ENCODE measurements around the gene KDM4C.

Gene KDM4C

DNA sequence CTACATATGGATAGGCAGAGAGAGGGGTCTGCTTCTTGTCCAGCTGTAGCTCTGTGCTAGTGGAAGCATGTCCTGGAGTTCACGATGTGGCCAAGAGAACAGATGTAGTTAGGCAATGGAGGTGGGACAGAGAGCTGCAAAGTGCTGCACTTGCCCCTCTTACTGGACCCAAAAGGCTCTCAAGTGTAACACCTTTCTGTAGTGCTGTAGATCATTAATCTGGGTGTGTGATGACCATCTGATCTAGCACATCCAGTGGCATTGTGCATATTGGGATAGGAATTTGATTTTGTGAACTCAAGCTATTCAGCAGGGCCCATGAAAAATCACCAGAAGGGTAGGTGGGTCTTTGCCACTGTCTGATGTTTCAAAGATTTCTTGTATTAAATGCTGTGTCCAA is 151.4 kb downstream of the KDM4C start:
- no peak for DNase-seq

DNA sequence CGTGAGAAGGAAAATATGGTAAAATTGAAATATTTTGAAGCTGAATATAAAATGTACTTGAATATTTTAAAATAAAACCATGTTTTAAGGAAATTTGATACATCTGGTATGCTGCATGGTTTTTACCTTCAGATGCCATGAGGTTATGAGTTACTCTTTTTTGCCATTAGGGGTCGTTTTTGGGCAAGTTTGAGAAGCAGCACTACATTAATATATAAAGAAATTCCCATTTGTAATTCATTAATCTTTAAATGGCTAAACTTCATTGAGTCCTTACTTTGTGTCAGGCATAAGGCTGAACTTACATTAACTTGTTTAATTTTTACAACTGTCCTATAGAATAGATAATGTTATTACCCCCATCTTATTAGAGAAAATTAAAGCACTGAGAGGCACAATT is 152.3 kb downstream of the KDM4C start:
- no peak for DNase-seq

DNA sequence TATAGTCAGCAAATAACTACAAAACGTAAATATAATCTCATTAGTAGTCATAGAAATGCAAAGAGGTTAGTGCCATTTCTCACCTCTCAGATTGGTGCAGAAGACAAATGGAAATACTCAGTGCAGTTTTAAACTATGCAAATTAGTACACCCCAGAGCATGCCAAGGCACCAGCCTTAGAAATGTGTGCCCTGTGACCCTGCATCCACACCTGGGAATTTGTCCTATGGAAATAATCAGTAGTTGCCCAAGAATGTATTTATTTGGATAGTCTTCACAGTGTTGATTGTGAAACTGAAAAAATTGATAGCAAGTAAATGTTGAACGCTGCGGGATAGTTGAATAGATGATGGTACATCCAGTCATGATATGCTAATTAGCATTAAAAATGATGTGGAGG is 152.7 kb downstream of the KDM4C start:
- no peak for DNase-seq

DNA sequence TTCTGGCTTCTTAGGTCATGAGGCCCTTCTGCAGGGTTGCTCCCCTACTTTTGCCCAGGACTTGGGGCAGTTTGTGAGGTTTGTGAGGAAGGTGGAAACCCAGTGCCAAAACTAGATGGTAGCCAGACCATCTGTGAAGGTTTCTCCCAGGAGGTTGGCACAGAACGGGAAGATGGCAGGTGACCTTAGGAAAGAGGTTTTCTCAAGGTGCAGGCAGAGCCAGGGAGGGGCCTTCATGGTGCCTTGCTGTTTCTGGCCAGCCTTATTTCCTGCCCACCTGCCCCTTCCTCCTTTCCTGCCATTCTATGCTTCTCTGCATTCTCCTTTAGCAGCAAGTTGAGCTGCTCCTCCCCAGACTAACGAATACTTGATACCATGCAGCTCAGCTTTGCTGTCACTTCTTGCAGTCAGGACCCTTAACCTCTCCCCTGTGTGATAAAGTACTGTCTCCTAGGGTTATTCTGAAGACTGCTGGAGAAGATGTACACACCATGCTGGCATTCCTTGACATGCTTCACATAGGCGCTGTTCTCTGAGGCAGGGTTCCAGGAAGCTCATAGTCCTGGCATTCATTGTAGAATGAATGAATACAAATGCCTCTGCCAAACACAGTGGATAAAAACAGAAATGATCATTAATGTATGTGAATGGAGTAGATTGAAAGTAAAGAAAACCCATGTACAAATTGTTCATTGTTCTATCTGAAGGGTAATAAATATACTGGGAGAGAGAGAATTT is 154.3 kb downstream of the KDM4C start:
- no peak for DNase-seq

DNA sequence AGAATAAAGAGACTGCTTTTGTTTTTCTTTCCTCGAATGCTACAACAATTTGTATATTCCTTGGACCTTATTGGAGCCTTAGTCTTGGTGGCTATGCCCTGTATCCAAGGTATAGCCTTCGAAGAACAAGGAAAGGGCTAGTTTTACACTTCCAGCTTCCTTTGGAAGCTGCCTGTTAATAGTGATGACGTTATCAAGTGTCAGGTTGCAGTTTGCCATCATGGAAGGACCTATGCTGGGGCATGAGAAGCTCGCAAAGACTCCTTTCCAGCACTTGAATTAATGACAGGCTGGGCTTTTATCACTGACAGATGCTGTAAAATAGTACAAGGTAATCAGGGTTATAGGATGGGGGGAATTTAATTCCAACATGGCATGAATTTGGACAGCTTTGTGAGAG is 157.9 kb downstream of the KDM4C start:
- DNase-seq, result no peak

DNA sequence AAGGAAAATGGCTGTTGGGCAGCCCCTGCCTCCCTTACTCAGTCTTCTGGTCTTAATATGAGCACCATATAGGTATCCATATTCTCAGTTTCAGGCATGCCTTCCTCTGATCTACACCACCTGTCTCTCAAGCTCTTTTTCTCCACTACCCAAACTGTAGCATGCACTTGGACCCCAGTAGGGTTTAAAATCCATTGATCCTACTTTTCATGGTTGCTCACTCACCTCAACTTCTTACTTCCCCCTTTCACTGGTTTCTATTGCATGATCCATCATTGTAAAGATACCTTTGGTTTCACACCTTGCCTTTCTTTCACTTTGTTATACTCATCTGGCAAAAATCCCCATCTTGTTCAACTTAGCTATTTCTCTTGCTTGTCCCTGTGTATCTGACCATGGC is 159.4 kb downstream of the KDM4C start:
- DNase-seq, result no peak

DNA sequence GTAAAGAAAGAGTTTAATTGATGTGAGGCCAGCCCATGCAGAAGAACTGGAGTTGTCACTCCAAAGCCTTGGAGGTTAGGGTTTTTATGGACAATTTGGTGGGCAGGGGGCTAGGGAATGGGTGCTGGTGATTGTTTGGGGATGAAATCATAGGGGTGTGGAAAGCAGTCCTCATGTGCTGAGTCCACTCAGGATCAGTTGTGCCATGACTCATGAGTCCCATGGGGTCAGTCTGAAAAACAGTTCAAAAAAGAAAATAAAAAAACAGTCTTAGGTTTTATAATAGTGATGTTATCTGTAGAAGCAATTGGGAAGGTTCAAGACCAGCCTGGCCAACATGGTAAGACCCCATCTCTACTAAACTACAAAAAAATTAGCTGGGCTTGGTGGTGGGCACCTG is 162.3 kb downstream of the KDM4C start:
- no peak for DNase-seq

DNA sequence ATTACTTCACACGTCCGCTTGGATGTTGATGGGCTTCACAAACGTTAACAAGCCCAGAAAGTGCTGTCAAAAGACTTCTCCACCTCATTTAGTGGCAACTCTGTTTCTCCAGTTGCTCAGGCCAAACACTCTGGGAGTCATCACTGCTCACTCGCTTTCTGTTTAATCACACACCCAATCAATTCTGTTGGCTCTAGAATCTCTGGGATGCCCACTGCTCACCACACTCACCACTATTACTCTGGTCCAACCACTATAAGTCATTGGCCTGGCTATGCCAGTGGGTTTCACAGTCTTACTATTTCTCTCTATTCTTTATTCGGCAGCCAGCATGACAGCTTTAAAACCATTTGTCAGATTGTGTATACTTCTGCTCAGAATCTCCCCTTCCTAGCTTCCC is 163.5 kb downstream of the KDM4C start:
- DNase-seq, result no peak

DNA sequence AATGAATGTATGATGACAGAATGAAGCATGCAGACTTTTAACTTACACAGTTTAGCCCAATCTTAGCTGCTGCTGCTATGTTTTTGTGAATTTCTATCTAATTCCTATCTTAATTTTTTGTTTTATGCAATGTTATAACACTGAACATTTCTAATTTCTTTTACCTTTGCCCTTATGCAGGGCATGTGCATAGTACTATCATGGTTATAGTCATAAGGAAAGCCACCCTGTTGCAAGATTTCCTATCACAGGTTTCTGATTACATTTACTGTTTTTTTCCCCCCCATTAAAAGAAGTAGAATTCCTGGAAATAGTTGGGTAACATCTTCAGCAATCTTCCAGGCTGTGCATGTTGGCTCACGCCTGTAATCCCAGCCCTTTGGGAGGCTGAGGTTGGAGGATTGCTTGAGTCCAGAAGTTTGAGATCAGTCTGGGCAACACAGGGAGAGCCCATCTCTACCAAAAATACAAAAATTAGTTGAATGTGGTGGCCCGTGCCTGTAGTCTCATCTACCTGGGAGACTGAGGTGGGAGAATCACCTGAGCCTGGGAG is 164.4 kb downstream of the KDM4C start:
- no peak for DNase-seq

DNA sequence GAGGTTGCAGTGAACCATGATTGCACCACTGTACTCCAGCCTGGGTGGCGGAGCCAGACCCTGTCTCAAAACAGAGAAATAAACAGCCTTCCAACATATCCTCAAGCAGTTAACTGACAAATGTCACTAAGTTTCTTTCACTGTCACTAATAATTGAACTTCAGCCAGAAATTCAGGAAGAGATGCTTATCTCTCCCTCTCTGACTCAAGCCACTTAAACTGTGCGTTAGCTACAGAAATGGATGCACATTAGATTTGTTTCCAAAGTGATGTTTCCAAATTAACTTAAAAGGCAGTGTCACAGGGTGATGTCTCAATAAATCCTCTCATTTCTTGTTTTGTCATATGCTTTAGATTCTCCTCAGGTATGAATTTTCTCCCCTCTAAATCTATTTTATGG is 164.9 kb downstream of the KDM4C start:
- no peak for DNase-seq

DNA sequence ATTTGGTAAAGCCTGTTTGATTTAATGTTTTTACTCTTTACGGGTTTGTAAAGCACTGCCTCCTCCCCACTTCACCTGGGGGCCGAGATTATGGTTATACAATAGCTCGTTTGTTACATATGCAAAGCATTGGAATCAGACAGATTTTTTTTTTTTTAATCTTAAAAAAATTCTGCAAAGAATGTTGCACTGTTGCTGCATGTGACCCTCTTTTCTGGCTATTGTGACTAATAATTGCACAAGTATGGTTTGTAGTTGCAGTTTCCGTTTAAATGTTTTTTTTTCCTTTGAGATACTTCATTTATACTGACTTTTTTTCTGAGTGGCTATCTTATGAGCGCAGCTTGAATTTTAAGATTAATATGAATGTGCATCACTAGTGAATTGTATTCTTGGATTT is 165.3 kb downstream of the KDM4C start:
- no peak for DNase-seq

DNA sequence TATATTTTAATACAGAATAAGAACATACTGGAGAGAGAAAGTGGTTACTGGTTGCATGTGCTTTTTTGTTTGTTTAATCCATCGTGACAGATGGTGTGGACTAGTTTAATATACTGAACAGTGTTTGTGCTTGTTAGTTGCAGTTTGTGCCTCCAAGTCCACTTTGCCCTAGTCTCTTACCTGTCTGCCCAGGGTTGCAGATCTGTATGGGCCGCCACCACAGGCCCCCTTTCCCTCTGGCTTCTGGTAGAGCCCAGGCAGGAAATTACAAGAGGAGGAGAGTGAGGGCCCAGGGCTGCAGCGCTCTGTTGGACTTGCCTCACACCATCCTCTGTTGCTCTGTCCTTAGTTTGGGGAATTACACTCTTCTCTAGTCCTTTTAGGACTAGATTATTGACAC is 166.4 kb downstream of the KDM4C start:
- no peak for DNase-seq

DNA sequence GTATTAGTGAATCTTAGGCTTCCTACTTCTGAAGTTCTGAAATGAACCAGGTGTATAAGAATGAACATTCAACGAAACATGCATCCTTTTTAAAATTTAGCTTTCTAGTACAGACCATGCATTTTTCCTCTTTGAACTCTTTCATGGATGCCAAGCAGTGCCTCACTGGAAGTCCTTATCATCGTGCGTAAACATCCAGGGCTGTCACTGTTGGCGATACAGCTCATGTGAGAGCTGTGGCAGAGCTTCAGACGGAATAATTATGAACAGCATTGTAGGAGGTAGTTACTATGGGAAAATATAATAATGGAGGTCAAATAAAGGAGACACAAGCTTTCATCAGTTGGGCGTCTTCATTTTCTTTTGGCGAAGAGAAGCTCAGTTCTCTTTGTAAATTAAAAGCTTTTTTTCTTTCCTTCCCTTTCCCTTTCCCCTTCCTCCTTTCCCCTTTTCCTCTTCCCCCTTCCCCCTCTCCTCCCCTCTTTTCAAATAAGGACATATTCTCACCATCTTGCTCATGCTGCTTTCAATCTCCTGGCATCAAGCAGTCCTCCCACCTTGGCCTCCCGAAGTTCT is 167.3 kb downstream of the KDM4C start:
- DNase-seq, result no peak

DNA sequence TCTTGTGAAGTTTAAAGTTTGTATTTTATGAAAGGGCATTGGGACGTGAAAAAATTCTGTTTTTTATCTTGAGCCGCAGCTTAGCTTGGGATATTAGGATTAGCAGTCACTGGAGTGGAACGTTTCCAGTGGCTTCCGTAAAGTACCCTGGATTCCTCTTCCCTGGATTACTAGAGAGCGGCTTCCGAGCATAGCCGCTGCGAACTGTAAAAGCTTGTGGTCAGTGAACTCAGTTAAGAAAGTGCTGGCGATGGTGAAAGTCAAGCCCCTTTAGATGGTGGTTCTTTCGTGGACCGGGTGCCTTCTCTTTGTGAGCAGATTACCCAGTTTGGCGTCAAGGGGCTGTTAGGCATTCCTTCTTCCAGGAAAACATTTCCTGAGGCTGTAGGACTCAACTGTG is 168.1 kb downstream of the KDM4C start:
- no peak for DNase-seq

DNA sequence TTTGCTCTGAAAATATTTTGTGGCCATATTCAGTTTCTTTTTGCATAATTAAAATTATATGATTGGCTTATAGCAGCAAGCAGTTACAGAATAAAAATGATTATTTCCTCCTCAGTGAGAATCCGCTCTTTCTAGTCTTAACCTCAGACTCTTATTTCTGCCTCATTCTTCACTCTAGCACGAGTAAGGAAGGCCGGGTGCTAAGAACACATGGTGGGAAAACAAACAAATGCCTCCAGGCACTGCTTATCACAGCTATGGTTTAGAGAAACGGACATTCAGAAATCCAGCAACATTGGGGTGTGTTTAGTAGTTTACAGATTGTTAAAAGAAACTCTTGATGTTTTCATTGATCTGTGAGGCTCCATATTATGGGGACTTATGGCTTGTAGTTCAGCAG is 168.7 kb downstream of the KDM4C start:
- no peak for DNase-seq

DNA sequence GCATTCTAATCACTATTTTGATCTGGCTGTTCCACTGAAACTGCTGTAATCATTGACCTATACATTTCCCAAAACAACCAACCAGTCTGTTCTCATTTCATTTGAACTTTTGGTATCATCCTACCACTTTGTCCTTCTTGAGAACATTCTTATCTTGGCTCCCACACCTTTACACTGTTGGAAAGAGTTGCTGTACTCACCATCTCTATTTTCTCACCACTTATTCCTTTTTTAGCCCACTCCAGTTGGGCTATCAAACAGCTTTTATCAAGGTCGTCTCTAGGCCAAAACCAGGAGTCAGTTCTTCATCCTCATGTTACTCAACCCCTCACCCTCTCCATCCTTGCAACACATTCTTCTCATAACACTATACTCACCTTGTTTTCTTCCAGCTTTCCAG is 170.1 kb downstream of the KDM4C start:
- DNase-seq, result no peak

DNA sequence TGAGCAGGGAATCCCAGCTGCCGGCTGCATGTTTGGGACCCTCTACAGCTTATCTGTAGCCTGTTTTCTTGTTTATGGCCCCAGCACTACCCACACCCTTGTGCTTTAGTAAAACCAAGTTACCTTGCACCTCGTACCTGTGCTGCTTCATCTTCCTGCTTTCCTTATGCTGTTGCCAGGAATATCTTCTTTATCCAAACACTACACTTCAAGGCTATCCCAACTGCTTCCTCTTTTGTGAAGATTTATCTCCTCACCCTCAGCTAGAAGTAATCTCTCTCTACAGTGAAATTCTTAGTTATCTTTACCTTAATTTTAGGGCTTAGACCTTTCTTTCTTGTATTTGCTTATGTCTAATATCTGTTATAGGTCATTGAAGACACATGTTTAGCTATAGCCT is 171.1 kb downstream of the KDM4C start:
- no peak for DNase-seq

DNA sequence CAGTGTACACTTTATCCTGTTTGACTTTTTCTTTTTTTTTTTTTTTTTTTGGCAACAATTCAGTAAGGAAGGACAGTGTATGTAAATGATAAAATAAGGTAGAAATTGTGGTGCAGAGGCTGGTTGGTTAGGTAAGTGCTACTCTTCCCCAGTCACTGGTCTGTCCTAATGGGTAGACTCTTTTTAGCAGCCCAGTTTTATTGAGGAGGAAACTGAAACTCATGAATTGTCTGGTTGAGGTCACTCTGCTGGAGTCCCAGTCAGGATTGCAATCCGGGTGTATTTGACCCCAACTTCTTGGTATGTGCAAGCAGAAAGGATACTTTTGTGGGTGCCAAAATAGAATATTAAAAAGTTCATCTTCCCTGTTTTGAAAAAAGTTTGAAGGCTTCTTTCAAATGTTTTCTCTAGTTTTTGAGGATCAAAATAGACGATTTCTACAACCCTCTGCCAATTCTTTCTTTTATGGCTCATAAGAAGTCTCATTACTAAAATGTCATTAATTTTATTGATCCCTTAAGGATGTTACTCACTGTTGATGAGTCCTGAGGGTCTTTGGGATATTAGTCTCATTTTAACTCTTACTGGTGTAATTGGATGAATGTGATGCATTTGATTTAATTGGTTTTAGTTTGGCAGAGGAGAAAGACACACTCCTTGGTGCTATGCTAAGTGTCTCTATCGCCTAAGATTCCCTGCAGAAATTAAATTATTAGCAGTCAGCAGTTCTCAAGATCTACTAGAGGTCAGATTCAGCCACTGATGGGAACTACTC is 171.9 kb downstream of the KDM4C start:
- no peak for DNase-seq

DNA sequence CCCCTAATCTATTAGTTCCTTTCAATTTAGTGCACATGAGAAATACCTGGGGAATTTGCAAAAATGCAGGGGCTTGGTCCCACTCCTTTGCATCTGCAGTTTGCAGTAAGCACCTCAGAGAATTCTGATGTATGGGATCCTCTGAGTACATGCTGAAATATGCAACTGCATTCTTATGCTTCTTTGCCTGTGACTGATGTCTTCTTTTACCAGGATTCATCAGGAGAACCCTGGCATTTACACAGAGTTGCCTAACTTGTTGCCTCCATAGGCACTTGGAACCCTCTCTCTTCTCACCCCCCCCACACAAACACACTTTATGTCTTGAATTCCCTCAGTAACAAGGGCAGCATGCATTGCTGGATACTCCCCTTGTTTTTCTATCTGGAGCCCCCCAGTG is 173.1 kb downstream of the KDM4C start:
- no peak for DNase-seq

DNA sequence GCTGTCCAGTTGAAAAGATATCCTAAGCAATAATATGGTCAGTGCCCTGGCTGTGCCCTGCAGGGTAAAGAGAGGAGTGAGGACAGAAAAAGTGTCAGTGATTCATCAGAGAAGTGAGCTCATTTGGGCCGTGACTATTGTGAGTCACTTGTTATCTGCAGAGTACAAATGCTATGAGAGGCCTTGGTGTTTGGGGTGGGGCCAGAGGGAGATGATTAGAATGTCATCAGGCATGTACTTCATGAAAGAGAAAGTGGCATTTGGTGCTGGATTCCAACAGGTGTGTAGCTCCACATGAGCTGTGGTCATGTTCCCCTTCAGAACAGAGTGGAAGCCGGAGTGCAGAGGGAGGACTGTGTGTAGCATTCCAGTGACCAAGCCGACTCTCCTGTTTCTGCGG is 174.1 kb downstream of the KDM4C start:
- no peak for DNase-seq

DNA sequence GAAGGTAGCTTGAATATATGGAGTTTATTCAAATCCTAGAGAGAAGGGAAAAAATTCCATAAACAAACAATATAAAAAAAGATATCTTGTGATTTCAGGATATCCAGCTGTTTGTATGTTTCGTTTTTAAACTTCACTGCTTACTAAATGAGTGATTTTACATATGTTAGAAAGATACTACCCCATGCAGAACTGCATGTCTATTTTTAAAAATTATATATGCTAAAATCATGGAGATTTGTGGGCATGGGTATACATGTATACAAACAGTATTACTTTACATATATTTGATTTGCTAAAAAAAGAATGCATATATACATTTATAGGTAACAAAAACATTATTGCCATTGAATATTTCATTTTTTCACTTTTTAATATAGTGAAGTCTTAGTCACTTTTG is 178.3 kb downstream of the KDM4C start:
- no peak for DNase-seq

DNA sequence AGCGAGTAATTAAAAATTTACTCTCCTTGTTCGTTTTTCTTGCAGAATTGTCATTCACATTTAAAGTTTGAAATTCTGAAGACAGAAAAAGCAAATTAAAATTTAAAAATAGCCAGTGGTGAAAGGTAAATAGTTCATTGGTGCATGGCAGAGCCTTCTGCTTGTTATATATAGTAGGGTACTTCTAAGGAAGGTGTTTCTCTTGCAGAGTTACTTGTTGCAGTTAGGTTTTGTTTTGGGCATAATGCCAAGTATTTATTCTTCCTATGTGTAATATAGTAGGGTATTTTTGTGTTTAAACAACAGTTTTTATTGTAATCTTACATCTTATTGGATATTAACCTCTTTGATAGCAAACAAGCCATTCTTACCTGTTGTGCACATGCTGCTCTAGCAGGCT is 179.4 kb downstream of the KDM4C start:
- no peak for DNase-seq

DNA sequence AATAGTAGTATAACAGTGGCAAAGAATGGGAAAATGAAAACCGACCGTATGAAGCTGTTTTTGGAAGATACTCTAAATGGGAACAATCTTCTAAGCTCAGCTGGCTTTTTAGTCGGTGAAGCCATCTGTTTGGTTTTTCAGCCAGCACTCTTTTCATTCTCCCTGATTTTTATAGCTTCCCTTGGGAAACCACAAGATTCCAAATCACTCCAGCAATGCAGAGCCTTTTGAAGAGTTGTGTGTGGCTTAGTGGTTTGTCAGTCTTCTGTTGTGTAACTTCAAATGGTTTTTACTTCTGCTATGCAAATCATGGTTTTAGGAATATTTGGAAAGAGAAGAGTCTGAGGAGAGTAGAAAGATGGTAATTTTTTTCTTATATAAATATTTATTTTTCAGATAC is 180.7 kb downstream of the KDM4C start:
- DNase-seq, result no peak

DNA sequence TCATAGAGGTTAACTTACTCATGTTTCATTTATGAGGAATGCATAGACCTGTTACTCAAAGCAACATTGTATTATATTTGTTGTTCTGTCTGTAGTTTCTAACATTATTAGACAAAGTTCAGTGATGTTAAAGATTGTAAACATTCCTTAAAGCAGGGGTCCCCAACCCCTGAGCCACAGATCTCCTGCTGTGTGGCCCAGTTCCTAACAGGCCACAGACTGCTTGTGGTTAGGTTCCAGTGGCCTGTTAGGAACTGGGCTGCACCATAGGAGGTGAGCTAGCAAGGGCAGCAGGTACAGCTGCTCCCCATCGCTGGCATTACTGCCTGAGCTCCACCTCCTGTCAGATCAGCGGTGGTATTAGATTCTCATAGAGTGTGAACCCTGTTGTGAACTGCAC is 181.1 kb downstream of the KDM4C start:
- no peak for DNase-seq
